Prostate gland (tissue), 2 donors: ENCODE data around the gene ETV3L.

ENCODE experiments used
- POLR2A ChIP-seq: fragments of 450-650 bp; IDR thresholded peaks from one replicate; pipeline ENCODE4 v1.6.1; 2016; ENCODE audit warnings: antibody characterized with exemption, mild to moderate bottlenecking
- POLR2AphosphoS5 ChIP-seq: sonication (generic); formaldehyde crosslinking; IDR thresholded peaks from one replicate; pipeline ENCODE4 v1.6.1; 2017; ENCODE audit warnings: antibody characterized with exemption
- TF ChIP-seq, protein P1 (sequence below), 4 experiments: fragments of 200-600 bp in 2 of 4; fragments of 450-650 bp in 2 of 4; sonication (generic) in 2 of 4; IDR thresholded peaks; 1 replicate in 3 of 4; 2 replicates in 1 of 4; pipeline ENCODE4 v1.5.1; 2016 to 2019; ENCODE audit warnings: antibody characterized with exemption in 4 of 4, mild to moderate bottlenecking in 2 of 4, moderate library complexity in 2 of 4

DNA sequence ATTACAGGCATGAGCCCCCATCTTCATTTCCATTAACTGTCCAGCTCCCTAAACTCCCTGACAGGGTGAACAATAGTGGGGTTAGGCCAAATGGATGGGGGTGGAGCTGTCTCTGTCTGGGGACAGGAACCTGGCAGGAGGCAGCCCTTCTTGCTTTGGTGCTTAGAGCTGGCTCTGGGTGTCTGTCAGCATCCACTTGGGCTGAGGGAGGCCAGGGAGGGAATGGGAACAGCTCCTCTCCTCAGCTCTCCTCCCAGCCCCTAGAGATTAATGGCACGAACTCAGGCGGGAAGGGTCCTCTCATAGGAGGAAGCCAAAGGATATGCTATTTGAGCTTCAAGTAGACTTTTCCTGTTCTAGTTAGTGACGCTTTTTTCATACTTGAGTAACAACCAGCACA is 11.1 kb upstream of the ETV3L start:
- TF ChIP-seq, protein P1, sequence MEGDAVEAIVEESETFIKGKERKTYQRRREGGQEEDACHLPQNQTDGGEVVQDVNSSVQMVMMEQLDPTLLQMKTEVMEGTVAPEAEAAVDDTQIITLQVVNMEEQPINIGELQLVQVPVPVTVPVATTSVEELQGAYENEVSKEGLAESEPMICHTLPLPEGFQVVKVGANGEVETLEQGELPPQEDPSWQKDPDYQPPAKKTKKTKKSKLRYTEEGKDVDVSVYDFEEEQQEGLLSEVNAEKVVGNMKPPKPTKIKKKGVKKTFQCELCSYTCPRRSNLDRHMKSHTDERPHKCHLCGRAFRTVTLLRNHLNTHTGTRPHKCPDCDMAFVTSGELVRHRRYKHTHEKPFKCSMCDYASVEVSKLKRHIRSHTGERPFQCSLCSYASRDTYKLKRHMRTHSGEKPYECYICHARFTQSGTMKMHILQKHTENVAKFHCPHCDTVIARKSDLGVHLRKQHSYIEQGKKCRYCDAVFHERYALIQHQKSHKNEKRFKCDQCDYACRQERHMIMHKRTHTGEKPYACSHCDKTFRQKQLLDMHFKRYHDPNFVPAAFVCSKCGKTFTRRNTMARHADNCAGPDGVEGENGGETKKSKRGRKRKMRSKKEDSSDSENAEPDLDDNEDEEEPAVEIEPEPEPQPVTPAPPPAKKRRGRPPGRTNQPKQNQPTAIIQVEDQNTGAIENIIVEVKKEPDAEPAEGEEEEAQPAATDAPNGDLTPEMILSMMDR (IDR thresholded peaks at IDR 0.05): no peak
- TF ChIP-seq POLR2A (no peak), POLR2AphosphoS5 (no peak)
